GM21576 (cell line): ENCODE data around the gene ACAP2.
"Not testable (repeated sequence)": the region's sequence is repeated elsewhere in the genome, so short reads cannot be mapped to it uniquely, and the experiment has no call there.

Experiments used
- ATAC-seq: cut with Tn5 transposase; IDR thresholded peaks from one replicate; pipeline ENCODE4 v1.9.1; 2021; ENCODE audit warnings: mild to moderate bottlenecking, moderate library complexity; ENCODE audit not compliant: unreplicated experiment

The ACAP2 gene

DNA sequence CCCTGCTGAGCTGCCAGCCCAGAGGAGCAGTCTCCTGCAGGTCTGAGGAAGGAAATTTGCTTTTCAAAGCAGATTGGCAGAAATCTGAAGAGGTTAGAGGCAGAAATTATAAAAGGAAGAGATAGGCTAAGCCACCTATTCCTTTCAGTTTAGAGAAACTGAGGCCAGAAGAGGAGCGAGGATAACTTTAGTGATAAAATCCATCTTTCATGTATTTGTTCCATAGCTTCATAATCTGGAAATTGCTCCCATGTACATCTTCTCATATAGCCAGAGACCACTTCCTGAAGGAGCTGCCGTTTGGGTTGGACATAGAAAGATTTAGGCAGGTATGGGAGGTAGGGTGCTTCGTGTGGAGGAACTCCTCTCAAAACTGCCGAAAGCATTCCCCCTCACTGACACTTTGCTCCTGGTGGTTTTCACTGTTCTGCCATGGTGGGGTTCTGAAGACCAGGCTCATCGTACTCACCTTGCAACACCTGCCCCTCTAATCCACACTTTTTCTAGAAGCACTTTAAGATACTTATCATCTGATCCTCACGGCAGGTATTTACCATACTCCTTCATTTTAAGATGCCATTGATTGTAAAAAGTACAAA, 670 bp upstream of the ACAP2 start:
- ATAC-seq = no peak

DNA sequence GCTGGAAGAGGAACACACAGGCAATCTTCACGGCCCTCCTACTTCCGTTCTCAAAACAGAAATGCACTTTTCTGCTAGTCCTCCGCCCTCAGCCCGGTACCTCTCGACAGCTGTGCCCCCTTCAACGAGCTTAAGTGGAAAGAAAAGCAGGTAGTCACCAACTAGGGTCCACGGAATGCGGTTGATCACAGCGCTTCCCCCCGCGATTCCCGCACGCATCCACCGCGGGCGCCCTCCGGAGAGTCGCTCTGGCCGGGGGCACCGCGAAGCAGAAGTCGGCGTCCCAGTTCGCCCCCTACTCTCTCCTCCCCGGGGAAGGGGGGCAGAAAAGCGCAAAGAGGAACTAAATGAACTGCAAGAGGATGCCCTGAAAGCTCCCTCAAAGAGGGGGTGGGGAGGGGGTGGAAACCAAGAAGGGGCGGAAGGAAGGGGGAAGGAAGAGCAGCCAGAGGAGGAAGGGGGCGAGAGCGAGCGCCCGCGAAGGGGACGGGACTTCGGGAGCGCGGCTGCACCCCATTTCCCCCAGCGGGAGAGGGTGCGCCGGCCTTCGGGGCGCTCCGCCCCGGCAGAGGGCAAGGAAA, 738 bp downstream of the ACAP2 start:
- no peak for ATAC-seq

DNA sequence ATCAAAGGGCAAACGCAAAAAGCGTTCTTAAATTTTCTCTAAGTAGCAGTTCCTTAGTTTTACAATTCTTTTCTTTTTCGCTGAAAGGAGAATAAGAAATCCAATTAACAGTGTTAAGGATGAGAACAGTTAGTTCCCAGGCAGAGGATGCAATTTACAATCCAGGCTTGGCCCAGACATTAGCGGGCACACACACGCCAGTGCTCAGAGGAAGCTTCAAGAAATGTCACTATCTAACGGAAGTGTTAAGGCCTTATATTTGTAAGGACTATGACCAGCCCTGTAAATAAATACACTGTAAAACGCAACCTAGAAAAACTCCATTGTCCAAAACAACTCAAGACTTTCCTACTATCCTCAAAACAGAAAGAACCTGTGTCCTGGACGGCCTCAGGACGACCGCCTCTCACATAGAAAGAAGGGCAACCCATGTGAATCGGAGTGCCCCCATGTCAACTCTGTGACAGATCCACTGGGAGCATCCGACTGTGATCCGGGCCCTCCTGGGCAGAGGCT, 1.3 kb downstream of the ACAP2 start:
- no peak for ATAC-seq

DNA sequence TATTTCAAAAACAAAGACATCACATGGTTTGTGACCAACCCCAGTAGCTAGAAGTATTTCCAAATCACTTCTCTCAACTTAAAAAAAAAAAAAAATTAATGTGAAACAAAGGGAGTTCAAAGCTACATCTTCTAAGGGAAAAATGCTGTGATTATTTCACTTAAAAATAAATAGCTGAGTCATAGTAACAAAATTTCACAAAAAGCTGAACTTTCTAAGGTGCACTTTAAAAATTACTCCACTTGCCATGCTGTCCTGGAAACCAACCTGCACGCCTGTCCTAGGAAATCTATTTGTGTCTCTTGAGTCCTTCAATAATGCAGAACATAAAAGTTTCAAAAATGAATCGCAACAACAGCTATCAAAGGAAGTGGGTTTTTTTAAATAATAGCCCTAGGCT, 1.8 kb downstream of the ACAP2 start:
- no peak for ATAC-seq

DNA sequence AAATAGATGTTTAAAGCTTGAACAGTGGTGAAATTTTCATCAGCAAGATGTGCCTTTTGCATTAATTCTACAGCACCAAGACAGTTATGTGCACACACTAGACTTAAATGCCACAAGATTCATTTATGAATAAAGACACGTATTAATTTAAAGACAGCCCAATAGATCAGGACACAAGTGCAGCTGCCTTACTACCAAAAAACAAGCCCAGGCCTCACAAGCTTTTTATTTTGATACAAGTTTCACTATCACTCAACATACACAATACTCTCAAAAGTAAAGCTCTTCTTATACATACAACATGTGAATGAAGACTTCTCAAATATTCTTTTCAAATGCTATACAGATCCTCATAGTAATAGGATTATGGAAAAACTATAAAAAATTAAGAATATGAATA, 2.4 kb downstream of the ACAP2 start:
- no peak for ATAC-seq

DNA sequence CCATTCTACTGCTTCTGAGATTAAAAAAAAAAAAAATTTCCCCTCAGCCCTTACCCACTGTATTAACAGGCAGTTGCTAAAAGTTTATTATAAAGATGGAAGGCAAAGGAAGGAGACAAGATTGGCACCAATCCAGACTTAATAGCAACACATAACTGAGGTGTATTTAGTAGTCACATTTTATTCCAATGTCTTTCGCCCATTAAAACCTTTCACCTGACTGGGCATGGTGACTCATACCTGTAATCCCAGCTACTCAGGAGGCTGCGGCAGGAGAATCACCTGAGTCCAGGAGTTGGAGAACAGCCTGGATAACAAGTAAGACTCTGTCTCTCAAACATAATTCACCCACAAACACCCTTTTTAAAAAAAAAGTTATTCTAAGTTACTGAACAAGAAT, 4.4 kb downstream of the ACAP2 start:
- ATAC-seq = no peak

DNA sequence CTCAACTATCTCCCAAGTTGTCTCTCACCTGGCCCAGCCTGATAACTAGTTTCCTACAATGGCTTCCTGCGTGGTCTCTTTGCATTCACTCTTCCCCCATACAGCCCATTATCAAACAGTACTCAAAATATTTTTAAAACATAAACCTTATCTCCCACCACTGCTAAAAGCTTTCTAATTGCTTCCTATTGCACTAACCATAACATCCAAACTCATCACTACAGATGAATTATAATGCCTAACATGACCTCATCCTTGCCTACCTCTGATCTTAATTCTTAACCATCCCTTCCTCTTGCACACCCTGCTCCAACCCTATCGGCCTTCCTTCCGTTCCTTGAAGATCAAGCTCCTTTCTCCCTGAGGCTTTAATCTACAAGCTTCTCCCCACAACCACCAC, 17.0 kb downstream of the ACAP2 start:
- no peak for ATAC-seq

DNA sequence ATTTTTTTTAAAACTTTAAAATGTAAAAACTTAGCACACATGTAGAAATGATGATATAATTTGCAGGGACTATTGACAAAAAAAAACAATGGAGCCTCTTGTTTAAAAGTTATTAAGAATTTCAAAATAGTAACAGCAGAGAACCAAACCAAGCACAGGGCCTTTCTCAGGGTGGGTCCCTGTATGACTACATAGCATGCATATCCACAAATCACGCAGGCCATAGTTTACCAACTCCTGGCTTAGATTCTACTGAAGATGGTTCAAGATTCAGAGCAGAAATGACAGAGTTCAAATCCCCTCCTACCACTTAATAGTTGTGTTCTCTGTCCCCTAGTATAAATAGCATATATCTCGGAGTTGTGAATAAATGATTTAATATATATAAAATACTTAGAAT, 19.0 kb downstream of the ACAP2 start:
- ATAC-seq = no peak

DNA sequence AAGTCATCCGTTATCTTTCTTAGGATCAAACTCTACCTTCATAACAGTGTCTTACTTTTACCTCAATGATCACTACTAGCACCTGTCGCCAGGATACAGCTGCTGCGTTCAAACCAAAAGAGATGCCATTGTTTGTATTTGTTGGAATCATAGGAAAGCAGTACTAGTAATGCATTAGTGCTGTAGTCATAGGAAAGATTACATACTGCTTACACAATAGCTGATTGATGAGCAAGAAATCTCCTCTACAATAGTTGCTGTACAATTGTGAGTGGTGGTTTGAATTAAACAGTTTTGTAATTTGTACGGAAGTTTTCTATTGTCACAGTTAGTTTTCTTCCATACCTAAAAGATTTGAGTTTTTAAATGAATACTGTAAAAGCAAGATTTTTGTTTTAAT, 21.4 kb downstream of the ACAP2 start:
- ATAC-seq = no peak

DNA sequence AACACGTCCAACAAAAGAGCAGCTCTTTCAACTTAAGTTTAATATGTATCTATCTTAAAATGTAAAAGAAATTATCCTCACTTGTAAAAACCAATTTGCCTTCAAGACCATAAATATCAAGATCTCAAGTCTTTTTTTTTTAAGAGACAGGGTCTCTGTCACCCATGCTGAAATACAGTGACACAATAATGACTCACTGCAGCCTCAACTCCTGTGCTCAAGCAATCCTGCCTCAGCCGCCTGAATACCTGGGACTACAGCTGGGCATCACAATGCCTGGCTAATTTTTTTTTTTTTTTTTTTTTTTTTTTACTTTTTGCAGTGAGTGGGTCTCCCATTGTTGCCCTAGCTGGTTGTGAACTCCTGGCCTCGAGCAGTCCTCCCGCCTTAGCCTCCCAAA, 26.0 kb downstream of the ACAP2 start:
- no peak for ATAC-seq

DNA sequence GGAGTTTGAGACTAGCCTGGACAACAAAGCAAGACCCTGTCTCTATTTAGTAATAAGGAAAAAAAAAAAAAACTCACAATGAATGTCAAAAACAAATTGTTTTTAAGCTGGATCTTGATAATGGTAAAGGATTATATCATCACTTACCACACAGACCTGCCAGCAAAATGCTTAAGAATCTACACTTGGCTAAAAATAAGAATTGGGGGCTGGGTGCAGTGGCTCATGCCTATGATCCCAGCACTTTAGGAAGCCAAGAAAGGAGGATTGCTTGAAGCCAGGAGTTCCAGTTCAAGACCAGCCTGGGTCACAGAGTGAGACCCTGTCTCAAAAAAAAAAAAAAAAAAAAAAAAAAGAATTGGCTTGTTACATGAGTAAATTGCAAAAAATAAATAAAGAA, 31.0 kb downstream of the ACAP2 start:
- no peak for ATAC-seq

DNA sequence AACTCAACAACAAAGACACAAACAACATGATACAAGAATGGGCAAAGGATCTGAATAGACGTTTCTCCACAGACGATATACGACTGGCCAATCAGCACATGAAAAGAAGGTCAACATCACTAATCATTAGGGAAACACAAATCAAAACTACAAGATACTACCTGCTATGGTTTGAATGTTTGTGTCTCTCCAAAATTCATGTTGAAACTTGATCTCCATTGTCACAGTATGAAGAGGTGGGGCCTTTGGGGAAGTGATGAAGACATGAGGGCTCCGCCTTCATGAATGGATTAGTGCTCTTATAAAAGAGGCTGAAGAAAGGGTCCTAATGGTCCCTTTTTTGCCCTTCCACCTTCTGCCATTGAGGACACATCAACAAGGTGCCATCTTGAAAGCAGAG, 32.3 kb downstream of the ACAP2 start:
- ATAC-seq = no peak

DNA sequence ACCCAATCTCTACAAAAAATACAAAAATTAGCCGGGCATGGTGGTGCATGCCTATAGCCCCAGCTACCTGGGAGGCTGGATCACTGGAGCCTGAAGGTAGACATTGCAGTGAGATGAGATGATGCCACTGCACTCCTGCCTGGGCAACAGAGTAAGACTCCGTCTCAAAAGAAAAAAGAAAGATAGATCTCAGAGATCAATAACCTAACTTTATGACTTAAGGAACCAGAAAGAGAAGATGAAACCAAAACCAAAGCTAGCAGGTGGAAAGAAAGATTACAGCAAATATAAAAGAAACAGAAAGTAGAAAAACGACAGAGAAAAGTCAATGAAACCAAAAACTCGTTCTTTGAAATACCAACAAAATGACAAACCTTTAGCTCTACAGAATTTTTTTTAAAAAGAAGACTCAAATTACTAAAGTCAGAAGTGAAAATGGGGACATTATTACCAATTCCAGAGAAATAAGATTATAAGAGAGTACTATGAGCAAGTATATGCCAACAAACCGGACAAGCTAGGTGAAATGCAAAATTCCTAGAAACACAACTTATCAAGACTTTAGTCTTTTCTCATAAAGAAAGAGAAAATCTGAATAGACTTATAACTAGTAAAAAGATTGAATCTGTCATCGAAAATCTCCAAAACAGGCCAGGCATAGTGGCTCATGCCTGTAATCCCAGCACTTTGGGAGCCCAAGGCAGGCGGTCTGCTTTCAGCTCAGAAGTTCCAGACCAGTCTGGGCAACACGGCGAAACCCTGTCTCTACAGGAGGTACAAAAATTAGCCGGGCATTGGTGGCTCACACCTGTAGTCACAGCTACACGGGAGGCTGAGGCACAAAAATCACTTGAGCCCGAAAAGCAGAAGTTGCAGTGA, 35.0 kb downstream of the ACAP2 start:
- no peak for ATAC-seq

DNA sequence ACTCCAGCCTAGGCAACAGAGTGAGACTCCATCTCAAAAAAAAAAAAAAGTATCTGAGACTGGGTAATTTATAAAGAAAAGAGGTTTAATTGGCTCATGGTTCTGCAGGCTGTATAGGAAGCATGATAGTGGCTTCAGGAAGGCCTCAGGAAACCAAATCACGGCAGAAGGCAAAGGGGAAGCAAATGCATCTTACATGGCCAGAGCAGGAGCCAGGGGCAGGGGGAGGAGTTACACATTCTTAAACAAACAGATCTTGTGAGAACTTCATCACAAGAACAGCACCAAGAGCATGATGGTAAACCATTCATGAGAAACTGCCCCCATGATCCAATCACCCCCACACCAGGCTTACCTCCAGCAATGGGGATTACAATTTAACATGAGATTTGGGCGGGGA, 37.2 kb downstream of the ACAP2 start:
- ATAC-seq = no peak

DNA sequence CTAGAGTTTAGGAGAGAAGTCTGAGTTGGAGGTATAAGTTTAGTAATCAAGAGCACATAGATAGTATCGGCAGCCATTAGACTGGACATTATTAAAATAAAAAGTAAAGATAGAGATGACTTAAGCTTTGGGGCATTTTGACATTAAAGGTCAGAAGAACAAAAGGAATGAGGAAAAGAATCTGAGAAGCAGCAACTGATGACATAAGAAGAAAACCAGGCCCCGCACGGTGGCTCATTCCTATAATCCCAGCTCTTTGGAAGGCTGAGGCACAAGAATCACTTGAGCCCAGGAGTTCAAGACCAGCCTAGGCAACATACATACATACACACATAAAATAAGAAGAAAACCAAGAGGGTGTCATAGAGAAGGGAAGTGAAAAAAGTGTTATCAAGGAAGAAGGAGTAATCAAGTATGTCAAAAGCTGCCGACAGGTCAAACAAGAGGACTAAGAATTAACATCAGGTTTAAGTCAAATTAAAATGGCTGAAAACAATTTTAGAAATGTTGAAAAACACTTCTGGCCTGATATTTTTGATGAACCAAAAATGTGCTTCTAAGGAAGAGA, 38.9 kb downstream of the ACAP2 start:
- no peak for ATAC-seq

DNA sequence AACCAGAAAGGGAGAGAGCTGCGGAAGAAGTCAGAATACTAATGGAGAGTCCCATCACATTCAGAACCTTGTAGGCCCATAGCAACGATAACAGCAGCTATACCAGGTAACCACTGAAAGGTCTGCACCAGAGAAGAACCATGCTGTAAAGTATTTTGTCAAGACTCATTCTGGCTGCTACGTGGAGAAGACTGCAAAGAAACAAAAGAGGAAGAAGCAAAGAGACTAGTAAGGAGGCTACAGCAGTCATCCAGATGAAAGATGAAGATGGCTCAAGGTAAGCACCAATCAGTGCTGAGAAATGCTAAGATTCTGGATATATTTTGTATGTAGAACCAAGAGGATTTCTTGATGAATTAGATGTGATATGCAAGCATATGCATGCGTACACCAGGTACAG, 39.6 kb downstream of the ACAP2 start:
- ATAC-seq = no peak

DNA sequence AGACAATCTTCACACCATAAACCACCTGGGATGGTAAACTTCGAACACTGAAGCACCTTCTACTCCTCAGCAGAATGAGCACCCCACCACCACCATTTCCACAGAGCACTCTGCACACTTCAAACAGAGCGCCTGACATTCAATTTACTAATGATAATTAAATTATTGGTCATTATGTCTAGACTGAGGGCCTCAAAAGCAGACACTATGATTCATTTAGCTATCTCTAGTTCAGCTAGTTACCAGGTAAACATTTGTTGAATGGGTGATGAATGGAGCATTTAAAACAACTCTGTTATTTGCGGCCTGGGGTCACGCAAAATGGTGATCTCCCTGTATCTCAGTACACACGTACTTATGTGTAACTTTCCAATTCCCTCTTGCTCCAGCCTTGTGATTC, 40.9 kb downstream of the ACAP2 start:
- no peak for ATAC-seq

DNA sequence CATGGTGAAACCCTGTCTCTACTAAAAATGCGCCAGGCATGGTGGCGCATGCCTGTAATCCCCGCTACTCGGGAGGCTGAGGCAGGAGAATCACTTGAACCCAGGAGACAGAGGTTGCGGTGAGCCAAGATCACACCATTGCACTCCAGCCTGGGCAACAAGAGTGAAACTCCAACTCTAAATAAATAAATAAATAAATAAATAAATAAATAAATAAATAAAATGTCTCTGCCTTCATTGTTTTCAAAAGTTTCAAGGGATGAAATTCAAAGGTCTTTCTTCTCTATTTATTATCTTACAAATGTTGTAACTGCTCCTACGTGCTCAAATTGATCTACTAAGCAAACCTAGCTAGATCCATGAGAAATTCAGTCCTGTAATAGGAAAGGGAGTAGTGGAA, 44.4 kb downstream of the ACAP2 start:
- not testable (repeated sequence) for ATAC-seq

DNA sequence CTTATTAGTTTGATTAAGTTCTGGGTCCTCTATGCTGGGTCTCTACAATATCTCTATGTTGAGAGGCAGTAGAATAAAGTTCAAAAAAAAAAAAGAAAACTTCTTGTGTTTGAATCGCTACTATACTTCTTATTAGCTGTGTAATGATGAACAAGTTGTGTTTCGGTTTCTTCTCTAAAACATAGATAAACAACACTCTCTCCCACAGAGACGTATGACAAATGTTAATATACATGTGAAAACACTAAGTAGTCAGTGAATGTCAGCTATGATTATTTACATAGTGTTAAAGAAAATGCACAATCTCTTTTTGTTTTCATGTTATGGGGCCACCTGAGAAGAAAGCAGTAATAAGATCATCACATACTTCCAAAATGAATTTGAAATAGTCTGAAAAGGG, 45.3 kb downstream of the ACAP2 start:
- ATAC-seq = no peak

DNA sequence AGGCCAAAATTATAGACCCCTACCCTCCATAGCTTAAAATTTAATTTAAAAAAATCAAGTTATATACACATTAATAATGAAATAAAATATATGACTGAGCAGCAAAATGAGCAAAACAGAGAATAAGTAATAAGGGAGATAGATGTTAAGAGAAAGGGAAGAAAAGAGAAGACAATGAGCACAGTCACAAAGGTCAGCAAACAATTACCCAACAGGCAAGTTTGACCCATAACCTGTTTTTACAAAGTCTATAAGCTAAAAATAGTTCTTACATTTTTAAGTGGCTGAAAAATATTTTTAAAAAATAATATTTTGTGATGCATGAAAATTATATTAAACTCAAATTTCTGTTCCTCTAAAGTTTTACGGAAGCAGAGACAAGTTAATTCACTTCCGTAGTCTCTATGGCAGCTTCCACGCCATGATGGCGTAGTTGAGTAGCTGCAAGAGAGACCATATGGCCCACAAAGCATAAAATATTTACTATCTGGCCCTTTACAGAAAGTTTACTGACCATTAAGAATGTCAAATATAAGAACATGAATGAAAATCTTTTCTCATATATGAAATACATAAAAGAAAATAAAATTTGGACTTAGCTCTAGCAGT, 47.5 kb downstream of the ACAP2 start:
- no peak for ATAC-seq

DNA sequence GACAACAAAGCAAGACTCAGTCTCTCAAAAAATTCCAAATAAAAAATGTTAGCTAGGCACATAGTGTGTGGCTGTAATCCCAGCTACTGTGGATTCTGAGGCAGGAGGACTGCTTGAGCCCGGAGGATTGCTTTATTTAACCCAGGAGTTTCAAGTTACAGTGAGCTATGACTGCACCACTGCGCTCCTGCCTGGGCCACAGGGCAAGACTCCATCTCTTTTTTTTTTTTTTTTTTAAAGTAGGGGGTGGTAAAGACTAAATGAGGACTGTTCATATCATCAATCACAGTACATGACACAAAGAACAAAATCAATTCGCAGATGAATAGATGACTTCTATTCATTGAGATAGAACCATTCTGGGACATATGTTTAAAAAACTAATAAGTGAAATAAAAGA, 48.1 kb downstream of the ACAP2 start:
- peak; percentile 16 for ATAC-seq
